Stimulated activated CD8-positive, alpha-beta memory T cell treated with anti-CD3 and anti-CD28 coated beads, Interleukin-15, amount 100 ng/mL, for 24 hours (primary cell): ENCODE data around the gene P4HA1.
"Not testable (repeated sequence)": the region's sequence is repeated elsewhere in the genome, so short reads cannot be mapped to it uniquely, and the experiment has no call there.

Experiments used
- DNase-seq: peaks from one replicate; pipeline ENCODE4 v3.0.0-alpha.2; 2020; ENCODE audit warnings: low read depth

Gene P4HA1

DNA sequence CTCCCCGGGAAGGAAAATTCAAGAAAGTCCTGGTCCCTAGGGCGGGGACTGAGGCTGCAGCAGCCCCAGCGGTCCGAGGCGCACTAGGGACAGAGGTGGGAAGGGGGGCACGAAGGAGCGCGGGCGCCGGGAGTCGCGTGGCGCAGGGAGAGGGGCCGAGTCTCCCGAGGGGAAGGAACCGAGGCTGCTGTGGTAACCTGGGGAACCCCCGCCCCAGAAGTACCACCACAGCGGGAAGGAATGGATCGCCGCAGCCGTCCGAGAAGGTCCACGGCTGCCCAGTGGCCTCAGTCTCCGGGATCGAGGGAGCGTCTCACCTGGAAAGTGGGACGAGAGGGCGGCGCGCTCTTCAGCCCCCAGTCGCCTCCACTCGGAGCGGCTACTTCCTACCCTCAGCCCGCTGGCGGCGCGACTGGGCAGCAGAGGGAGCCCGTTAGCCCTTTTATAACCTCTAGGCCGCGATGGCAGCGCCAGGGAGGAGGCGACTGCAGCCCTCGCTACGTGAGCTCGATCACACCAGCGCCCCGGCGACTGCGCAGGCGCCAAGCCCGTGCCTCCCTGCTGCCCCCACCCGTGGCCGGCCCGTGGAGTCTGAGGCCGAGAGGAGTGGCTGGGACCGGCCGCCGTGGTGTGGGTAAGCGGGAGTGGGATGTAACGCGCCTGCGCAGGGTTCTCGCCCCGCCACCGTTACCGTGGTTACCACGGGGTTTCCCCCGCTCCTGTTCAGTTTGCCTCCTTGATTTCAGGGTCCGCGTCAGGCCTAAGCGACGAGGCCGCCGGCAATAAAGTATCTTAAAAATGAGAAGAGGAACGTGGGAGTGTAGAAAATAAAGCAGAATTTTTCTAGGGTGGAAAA is at the start of gene P4HA1:
Gene P4HA1 (minus strand): TSS at position 418 of the 856 bp plus-strand sequence. CDS start 21,983 bp downstream, outside the sequence.
- peak; percentile 95 for DNase-seq

DNA sequence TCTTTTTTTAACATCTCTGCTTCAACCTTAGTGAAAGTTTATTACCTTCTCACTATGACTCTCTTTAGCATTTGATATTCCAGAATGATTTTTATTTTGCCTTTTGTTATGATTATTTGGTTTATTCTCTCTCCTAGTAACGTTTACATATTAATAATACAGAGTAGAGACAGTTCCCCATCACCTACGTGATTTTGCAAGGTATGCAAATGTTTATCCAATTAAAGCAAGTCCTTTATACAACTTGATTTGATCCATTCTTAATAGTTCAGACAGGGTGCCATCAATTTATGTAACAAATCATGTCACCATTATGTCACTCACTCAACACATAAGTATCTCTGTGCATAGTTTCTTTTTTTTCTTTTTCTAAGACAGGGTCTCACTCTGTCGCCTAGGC is 44.9 kb upstream of the P4HA1 start:
- DNase-seq = no peak

DNA sequence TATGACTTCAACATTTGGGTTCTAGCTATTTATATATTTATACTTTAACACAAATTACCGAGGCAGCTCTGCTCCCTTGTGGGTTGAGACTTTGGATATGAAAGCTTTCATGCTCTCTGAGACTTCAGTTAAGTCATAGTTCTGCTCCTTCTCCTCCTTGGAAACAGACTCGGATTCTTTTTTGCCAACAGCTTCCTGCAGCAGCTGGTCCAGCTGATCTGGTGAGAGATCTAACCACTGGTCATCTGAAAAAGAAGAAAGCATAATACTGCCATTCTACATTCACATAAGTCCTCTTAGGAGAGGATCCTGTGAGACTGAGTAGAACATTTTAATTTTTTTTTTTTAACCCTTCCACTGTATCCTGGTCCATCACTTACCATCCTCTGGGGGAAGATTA is 42.6 kb upstream of the P4HA1 start:
- no peak for DNase-seq

DNA sequence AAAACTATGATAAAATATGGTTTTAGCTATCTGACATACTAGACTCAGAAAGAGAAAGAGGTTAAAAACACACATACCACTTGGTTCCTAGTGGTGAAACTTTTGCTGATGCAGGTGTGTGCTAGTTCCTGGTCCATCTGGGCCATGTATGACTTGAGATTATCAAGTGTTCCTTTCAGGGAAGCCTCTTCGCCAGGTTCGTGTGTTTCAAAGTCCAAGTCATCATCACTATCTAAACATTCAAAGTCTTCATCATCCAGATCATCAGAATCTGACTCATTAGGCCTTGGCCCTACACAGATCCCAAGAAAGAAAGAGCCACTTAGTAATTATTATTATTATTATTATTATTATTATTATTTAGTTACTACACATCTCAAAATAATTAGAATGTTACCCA is 40.0 kb upstream of the P4HA1 start:
- DNase-seq = no peak

DNA sequence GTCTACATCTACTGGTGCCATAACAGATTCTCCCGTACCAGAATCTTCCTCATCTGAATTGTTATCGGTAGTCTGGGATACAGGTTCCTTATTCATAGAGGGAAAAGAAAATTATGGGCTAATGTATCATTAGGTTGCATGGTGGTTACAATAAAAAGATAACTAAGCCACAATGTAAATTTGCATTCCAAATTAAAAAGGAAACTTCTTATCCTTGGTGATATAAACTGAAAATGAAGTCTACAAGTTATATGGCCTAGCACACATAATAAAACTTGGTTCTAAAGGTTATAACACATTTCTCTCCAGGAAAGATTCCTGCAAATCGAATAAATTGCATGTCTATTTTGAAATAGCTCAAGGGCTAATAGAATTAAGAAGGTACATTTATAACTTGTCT is 38.1 kb upstream of the P4HA1 start:
- DNase-seq = no peak

DNA sequence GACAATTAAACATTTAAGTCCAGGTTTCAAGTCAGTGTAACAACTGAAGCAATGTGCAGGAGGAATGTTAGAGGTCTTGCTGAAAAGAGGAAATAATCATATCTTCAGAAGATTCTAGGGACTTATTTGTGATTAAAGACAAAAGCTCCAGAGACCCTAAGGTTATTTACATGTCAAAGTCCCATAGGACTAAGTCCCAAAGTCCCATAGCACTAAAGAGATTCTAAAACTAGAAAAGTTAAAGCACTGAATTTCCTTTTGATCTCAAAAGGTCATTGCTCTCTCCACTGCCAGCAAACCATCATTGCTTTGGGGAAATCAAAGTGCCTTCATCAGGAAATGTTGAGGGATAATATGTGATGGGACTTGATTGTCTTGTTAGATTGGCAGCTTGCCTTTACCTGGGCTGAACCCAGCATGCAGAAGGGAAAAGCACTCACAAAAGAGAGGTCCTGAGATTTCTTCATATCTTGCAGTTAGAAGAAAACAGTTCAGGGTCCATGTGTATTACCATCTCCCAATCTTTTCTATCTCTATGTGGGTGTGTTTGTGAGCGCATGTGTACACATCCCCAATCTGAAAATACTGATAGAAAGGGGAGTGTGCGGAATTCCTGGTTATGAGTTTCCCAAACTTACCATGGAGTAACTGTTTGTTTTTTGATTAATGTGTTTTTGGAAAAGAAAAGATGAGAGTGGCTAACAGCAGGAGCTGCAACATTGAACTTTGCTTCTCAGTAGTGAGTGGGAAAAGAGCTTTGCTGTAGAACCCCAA is 35.4 kb upstream of the P4HA1 start:
- DNase-seq = no peak

DNA sequence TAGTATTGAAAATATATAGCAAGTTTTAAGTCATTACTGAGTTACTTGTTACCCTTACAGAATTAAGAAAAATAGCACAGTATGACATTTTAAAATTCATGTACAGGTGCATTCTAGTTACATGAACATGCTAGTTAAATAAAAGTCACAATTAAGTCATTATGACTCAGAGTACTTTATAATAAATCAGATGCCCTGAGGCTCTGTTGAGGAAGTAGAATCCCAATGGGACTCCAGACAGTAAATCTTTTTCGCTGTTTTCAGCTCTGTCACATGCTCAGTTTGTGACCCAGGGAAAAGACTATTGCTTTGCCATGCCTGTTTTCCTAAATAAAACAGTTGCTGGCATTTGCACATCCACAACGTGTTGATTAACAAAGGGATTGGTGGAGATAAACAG is 34.6 kb upstream of the P4HA1 start:
- DNase-seq = no peak

DNA sequence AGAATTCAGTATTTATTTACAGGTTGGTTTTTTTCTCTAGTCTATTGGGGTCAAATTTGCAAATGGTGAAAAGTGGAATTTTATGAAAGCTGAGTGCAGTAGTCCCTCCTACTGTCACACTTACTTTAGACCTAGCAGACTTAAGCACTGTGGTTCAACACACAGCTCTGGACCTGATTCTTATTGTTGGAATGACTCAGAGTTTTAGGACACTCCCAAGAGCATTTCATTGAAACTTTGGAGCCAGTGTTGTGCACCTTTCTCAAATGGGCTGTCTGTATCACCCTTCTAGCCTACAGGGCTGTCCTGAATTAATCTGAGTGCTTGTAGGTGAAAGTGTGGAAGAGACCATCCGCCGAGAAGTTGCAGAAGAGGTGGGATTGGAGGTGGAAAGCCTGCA is 29.7 kb upstream of the P4HA1 start:
- no peak for DNase-seq

DNA sequence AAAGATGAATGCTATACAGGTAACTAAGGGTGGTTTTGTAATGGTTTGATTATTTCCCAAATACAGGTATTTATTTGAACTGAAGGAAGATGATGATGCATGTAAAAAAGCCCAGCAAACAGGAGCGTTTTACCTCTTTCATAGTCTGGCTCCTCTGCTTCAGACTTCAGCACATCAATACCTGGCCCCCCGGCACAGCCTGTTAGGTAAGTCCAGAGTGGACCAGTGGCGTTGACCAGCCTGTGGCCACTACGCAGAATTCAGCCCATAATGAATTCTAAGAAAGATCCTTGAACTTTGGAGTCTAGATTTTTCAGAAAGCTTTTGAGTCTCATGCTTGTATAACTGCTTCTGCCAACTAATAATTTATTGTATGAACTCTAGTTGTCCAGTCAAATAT is 23.3 kb upstream of the P4HA1 start:
- DNase-seq = no peak

DNA sequence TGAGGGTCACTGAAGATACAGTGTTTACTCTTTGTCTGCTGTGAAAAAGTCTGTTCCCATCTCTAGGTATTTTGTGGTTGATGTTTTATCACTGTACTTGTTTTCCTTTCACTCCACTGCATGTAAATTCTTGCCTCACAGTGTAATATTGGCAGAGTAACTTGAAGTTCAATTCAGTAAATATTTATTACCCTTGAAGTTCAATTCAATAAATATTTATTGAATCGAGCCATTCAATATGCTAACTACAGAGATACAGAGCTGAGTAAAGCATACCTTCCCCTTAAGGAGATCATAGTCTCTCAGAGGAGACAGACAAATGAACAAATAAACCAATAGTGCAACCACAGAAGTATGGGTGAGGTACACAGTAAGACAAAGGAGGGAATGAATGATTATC is 22.8 kb upstream of the P4HA1 start:
- DNase-seq = no peak

DNA sequence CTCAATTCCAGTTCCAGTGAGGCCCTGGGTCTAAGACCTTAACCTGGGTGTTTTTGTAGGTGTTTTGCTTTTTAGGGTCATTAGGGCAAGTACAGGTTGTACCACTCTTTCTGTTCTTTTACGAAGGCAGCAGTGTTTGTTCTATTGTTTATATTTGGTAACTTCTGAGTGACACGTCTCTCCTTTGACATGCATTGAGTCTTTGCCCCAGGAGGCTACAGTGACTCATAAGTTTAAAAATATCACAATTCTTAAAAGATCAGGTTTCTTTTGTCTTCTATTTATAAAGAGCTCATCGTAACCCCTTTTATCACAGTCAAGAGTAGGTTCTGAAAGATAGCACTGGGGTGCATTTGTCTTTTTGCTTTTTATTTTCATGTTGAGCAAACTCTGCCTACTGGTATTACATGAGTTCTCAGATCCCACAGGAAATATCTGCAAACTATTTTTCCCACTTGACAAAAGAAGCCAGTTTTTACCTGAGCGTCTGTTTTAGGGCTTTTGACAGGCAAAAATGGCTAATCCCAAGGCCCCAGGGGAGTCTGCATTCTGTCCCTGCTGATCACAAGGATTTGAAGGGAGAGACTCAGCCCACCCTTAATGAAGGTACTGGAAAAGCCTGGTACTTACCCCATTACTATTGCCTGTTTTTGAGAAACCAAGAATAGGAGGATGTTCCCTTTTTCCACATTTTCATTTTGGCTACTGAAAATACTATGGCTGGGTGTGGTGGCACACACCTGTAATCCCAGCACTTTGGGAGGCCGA is 21.5 kb upstream of the P4HA1 start:
- DNase-seq = no peak

DNA sequence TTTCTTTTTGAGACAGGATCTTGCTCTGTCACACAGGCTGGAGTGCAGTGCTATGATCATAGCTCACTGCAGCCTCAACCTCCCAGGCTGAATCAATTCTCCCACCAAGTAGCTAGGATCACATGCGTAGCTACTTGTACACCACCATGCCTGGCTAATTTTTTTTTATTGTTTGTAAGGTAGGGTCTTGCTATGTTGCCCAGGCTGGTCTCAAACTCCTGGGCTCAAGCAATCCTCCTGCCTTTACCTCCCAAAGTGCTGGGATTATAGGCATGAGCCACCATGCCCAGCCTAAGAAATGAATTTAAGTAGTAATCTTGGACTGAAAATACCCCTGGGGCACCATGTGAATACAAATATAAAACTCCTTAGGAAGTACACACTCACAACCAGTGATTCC is 19.4 kb upstream of the P4HA1 start:
- DNase-seq = no peak

DNA sequence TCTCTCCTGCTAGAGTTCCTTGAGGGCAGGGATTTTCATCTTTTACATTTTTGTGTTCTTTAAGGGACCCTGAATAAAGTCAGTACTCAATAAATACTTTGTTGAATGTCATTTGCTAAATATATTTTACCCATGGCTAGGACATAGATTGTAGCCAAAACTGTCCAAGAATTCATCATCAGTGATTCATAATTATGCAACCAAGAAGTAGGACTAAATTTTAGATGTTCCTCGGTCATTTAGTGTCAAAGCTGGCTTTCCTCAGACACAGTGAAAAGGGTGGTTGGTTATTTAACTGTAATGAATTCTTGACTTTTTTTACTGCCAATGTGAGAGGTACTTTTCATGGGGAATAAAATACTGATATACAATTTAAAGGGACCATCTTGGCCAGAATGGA is 16.9 kb upstream of the P4HA1 start:
- no peak for DNase-seq

DNA sequence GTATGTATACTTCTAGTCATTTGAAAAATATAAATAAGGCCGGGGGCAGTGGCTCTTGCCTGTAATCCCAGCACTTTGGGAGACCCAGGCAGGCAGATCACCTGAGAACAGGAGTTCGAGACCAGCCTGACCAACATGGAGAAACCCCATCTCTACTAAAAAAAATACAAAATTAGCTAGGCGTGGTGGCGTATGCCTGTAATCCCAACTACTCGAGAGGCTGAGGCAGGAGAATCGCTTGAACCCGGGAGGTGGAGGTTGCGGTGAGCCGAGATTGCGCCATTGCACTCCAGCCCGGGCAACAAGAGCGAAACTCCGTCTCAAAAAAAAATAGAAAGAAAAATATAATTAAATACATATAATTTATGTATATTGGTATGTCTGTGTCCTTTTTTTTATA is 15.4 kb upstream of the P4HA1 start:
- DNase-seq = not testable (repeated sequence)

DNA sequence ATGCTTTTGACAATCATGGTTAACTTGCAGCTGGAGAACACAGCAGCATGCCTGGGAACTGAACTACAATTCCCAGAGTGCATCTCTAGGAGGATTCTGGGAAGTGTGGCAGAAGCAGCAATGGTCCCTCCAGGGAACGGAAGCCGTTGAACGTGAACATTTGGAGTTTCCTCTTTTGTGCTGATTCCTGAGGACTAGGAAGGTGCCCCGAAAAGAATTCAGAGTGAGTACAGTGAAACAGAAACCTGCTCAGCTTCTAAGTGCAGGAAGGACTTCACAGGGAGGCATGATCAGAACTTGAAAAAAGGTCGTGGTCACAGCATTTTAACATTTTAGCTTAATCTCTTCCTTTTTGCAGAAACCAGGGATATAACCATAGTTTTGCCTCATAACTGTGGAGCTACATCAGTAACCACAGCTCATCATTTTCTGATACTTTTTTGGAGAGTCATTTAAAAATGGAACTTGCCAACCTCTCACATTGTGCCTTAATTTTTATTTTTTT is 13.7 kb upstream of the P4HA1 start, which contains the start of gene NUDT13:
Gene NUDT13 (plus strand): TSS at position 111 of the 505 bp plus-strand sequence. CDS start 3,911 bp downstream, outside the sequence.
- DNase-seq = no peak

DNA sequence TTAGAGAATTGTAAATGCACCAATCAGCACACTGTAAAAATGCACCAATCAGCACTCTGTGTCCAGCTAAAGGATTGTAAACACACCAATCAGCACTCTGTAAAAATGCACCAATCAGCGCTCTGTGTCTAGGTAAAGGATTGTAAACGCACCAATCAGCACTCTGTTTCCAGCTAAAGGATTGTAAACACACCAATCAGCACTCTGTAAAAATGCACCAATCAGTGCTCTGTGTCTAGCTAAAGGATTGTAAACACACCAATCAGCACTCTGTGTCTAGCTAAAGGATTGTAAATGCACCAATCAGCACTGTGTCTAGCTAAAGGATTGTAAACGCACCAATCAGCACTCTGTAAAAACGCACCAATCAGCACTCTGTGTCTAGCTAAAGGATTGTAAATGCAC is 12.6 kb upstream of the P4HA1 start:
- not testable (repeated sequence) for DNase-seq

DNA sequence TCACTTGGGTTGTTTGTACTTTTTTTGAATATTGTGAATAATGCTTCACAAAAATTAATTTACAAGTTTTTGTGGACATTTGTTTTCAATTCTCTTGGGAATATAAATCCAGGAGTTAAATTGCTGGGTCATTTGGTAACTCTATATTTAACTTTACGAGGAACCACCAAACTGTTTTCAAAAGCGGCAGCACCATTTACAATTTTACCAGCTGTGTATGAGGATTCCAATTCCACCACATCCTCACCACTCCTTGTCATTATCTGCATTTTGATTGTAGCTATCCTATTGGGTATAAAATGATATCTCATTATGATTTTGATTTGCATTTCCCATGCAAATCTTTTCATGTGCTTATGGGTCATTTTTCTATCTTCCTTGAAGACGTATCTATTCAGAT is 9.6 kb upstream of the P4HA1 start:
- DNase-seq = no peak

DNA sequence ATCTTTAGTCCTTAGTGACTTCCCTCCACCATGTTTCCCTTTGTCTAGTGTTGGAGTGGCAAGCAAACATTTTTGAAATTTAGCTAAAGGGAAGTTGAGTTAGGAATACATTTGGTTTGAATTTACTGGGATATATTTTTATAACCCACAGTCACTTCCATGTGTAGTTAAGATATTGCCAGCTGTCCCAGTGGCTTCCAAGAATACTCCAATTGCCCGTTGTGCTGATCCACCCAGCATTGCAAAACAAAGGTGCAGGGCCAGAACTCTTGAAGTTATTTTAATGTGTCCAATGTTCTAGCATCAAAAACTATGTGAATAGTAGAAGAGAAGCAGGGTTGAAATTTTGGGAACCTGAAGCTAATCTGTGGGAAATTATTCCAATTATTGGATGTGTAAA is 2.5 kb upstream of the P4HA1 start:
- DNase-seq = no peak

DNA sequence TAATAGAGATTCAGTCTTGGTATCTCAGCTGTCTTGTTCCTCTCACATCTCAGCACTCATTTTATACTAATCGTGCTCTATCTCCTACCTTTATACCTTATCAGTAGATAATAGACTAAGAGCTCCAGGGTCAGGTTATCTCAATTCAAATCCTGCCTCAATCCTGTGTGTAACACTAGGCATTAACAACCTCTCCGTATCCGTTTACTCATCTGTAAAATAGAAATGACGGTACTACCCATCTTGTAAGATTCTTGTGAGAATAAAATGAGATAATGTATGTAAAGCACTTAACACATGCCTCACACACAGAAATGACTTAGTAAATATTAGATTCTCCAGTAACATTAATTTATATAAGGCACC is 622 bp upstream of the P4HA1 start:
- no peak for DNase-seq

DNA sequence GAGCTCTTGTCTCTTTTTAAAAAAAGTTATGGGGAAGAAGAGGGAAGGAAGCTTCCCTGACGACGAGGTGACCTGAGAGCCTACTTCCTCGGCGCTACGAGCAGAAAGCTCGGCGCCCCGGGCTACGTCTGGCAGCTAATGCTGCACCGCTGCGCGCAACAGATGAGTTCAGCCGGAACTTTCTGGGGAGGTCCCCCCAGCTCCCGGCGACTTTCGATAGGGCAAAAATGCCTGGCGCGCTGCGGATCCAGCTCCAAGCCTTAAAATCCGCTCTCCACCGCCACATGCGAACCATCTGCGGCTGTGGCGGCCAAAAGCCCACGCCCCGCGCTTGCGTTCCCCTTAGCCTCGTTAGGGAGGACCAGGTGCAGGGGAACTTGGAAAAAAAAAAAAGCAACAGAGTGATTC is 621 bp downstream of the P4HA1 start:
- DNase-seq = peak; percentile 41

DNA sequence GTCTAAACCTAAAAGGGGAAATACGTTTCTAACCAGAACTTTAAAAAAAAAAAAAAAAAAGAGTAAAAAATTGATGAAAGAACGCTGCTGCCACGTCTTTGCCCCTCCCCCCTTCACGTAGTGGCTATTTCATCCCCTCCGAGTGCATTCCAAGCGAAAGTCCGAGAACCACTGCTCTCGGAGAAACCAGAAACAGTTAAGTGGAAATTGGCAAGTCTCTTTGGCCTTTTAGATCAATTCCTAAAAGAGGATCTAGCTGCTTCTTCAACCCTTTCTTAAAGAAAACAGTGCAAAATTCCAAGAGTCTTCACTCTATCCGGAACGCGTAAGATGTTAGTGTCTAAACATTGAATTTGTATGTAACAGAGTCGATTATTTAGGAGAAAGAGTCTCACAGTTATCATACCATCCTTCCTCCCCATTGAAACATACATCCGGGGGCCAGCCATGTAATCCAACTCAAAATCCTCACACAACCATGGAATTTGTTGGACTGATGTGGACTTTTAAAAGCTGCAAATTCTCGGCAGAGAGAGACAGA is 1.1 kb downstream of the P4HA1 start:
- no peak for DNase-seq

DNA sequence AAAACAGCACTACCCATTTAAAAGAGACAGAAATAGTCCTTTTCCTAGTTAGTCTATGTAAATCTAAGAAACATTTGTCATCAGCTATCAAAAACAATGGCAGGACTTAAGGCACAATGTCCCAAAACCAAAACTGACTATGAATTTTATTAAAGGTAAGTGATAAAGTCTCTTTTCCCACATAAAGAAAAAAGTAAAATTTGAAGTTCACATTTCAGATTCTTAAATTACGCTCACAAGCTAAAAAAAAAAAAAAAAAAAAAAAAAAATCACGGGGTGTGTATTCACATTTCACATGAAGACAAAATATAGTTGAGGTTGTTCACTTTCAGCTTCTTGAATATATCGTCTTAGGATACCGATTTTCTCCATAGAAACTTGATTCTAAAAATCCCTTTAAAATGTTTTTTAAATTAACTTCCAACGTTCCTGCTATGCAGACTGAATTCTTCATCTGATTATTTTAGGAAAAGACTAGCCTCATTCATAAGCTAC is 1.6 kb downstream of the P4HA1 start:
- no peak for DNase-seq
